ENCODE measurements around the gene IL32. TPM values are rescaled to one million over a fixed set of nuclear protein-coding genes. Genes with fewer than 3 reads are reported as not detected.
"Not testable (repeated sequence)": the region's sequence is repeated elsewhere in the genome, so short reads cannot be mapped to it uniquely, and the experiment has no call there.

IL32 gene
- total RNA-seq, 4 donors from 2014 or later, result 2.6 to 39.0 (median 21.6) TPM

- TF ChIP-seq POLR2AphosphoS5 (IDR thresholded peaks at IDR 0.05), result no peak
- TF ChIP-seq CTCF (IDR thresholded peaks at IDR 0.05), result no peak
- TF ChIP-seq EP300 (IDR thresholded peaks at IDR 0.05), result no peak
- no peak for TF ChIP-seq POLR2A (IDR thresholded peaks at IDR 0.05)
- Histone ChIP-seq H3K4me1 (peaks cover 0 to 23% (median 0%) of the 10 kb centered on the region in 3 donors), H3K9me3 (no peaks in the 10 kb centered on the region), H3K27ac (peak overlapping the region in 3 of 4 donors; percentile 55 to 64 (median 62)), H3K36me3 (no peaks in the 10 kb centered on the region), H3K27me3 (peaks cover 7% of the 10 kb centered on the region), H3K4me3 (peak overlapping the region in 1 of 2 donors; percentile 43)
- no CpG with 5 or more reads among the region's 7 CpGs for WGBS, 2 donors (ENCODE audit: low coverage in 1 of 2)
- no peak for ATAC-seq
Observed at GRCh38 chr16:3066440-3066748, 954 bp downstream of the IL32 start.

GRCh38 chr16:3068487-3068886 lies 3.0 kb downstream of the IL32 start:
- WGBS, 2 donors (ENCODE audit: low coverage in 1 of 2), result 40% methylated on average over 1 of the region's 4 CpGs; no CpG with 5 or more reads in 1 of the 2 donors
- no peak for ATAC-seq
- Histone ChIP-seq H3K36me3 (no peaks in the 10 kb centered on the region), H3K4me1 (peaks cover 0 to 23% (median 0%) of the 10 kb centered on the region in 3 donors), H3K9me3 (no peaks in the 10 kb centered on the region), H3K27ac (no peak overlapping the region), H3K27me3 (peaks cover 9% of the 10 kb centered on the region), H3K4me3 (no peak overlapping the region)
- no peak for TF ChIP-seq POLR2AphosphoS5 (IDR thresholded peaks at IDR 0.05)
- TF ChIP-seq CTCF (IDR thresholded peaks at IDR 0.05), result no peak
- no peak for TF ChIP-seq POLR2A (IDR thresholded peaks at IDR 0.05)
- TF ChIP-seq EP300 (IDR thresholded peaks at IDR 0.05), result no peak

GRCh38 chr16:3069146-3069545 lies 3.7 kb downstream of the IL32 start:
- peaks cover 15% of the 10 kb centered on the region for H3K27me3 ChIP-seq
- WGBS, 2 donors (ENCODE audit: low coverage in 1 of 2), result 50 to 81% methylated on average over 1 to 5 of the region's 11 CpGs
- H3K27ac ChIP-seq, H3K36me3 ChIP-seq, H3K9me3 ChIP-seq, ATAC-seq, H3K4me3 ChIP-seq: not testable (repeated sequence)
- peaks cover 0 to 23% (median 0%) of the 10 kb centered on the region in 3 donors for H3K4me1 ChIP-seq

- no peak for TF ChIP-seq POLR2A (IDR thresholded peaks at IDR 0.05)
- no peak for TF ChIP-seq EP300 (IDR thresholded peaks at IDR 0.05)
- TF ChIP-seq POLR2AphosphoS5 (IDR thresholded peaks at IDR 0.05), result no peak
- no peak for TF ChIP-seq CTCF (IDR thresholded peaks at IDR 0.05)
- WGBS, 2 donors (ENCODE audit: low coverage in 1 of 2), result 93% methylated on average over 4 of the region's 9 CpGs; no CpG with 5 or more reads in 1 of the 2 donors
- Histone ChIP-seq H3K4me3 (no peak overlapping the region), H3K4me1 (peaks cover 0 to 10% (median 0%) of the 10 kb centered on the region in 3 donors), H3K27me3 (peaks cover 9% of the 10 kb centered on the region), H3K36me3 (no peaks in the 10 kb centered on the region), H3K27ac (no peak overlapping the region), H3K9me3 (no peaks in the 10 kb centered on the region)
- ATAC-seq, result no peak
Observed at GRCh38 chr16:3070608-3071111, 5.2 kb downstream of the IL32 start.

- Histone ChIP-seq H3K4me3 (no peak overlapping the region), H3K27ac (no peak overlapping the region), H3K36me3 (no peaks in the 10 kb centered on the region), H3K9me3 (no peaks in the 10 kb centered on the region), H3K4me1 (no peaks in the 10 kb centered on the region), H3K27me3 (peaks cover 9% of the 10 kb centered on the region)
- TF ChIP-seq CTCF (IDR thresholded peaks at IDR 0.05) (no peak), POLR2AphosphoS5 (IDR thresholded peaks at IDR 0.05) (no peak), POLR2A (IDR thresholded peaks at IDR 0.05) (no peak), EP300 (IDR thresholded peaks at IDR 0.05) (no peak)
- ATAC-seq, result no peak
- 68 to 92% methylated on average over 6 to 7 of the region's 7 CpGs for WGBS, 2 donors (ENCODE audit: low coverage in 1 of 2)
Observed at GRCh38 chr16:3071655-3072054, 6.2 kb downstream of the IL32 start.

- not testable (repeated sequence) for H3K9me3 ChIP-seq, ATAC-seq, H3K4me1 ChIP-seq, H3K36me3 ChIP-seq, H3K27ac ChIP-seq, H3K27me3 ChIP-seq, H3K4me3 ChIP-seq
- no CpG with 5 or more reads among the region's 4 CpGs for WGBS, 2 donors (ENCODE audit: low coverage in 1 of 2)
Observed at GRCh38 chr16:3072148-3072547, 6.7 kb downstream of the IL32 start.

GRCh38 chr16:3072576-3073263 lies 7.3 kb downstream of the IL32 start:
- ATAC-seq, H3K9me3 ChIP-seq, H3K4me1 ChIP-seq, H3K27me3 ChIP-seq, H3K4me3 ChIP-seq, H3K36me3 ChIP-seq, H3K27ac ChIP-seq: not testable (repeated sequence)
- 60% methylated on average over 2 of the region's 18 CpGs; no CpG with 5 or more reads in 1 of the 2 donors for WGBS, 2 donors (ENCODE audit: low coverage in 1 of 2)

All from gastroesophageal sphincter (tissue), 4 donors.